Measurements from ENCODE around the gene PLPP3.

DNA sequence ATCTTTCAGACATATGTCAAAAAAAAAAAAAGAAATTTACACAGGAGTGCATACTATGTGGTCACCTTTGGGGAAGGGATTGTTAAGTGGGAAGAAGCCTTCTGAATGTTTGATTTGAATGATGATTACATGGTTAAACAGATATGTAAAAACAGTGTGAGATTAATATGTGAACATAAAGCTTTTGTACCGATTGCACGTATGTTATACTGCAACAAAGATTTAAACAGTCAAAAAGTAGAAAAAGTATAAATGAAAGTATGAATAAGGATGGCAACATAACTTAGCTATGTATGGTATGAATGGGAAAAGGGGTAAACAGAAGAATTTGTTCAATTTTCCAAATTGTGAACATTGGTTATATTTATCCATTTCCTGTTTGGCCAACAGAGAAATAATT, 10.0 kb upstream of the PLPP3 start:
- no peak for TF ChIP-seq SAP30 (IDR thresholded peaks at IDR 0.05; ENCODE audit: insufficient read depth, insufficient replicate concordance, low read length)
- TF ChIP-seq, protein P1, sequence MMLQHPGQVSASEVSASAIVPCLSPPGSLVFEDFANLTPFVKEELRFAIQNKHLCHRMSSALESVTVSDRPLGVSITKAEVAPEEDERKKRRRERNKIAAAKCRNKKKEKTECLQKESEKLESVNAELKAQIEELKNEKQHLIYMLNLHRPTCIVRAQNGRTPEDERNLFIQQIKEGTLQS (IDR thresholded peaks at IDR 0.05; ENCODE audit: insufficient read depth, low read depth, low read length) = no peak
- TF ChIP-seq EP300 (IDR thresholded peaks at IDR 0.05; ENCODE audit: borderline replicate concordance in 1 of 2, low read depth in 2 of 2, low read length in 2 of 2) = no peak
- TF ChIP-seq POLR2A (IDR thresholded peaks at IDR 0.05; ENCODE audit: control extremely low read depth in 1 of 2, low read depth in 2 of 2, low read length in 2 of 2) = no peak
- TF ChIP-seq CREB1 (IDR thresholded peaks at IDR 0.05) = no peak
- TF ChIP-seq, protein P2, sequence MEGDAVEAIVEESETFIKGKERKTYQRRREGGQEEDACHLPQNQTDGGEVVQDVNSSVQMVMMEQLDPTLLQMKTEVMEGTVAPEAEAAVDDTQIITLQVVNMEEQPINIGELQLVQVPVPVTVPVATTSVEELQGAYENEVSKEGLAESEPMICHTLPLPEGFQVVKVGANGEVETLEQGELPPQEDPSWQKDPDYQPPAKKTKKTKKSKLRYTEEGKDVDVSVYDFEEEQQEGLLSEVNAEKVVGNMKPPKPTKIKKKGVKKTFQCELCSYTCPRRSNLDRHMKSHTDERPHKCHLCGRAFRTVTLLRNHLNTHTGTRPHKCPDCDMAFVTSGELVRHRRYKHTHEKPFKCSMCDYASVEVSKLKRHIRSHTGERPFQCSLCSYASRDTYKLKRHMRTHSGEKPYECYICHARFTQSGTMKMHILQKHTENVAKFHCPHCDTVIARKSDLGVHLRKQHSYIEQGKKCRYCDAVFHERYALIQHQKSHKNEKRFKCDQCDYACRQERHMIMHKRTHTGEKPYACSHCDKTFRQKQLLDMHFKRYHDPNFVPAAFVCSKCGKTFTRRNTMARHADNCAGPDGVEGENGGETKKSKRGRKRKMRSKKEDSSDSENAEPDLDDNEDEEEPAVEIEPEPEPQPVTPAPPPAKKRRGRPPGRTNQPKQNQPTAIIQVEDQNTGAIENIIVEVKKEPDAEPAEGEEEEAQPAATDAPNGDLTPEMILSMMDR (IDR thresholded peaks at IDR 0.05; ENCODE audit: control extremely low read depth in 1 of 3, insufficient read depth in 1 of 3, low read depth in 1 of 3, low read length in 3 of 3) = no peak
- no peak for TF ChIP-seq RAD21 (IDR thresholded peaks at IDR 0.05 in 1 of 2, conservative IDR thresholded peaks at IDR 0.05 in 1 of 2; ENCODE audit: low read depth in 2 of 2, low read length in 2 of 2)
- no peak for TF ChIP-seq CHD2 (IDR thresholded peaks at IDR 0.05; ENCODE audit: low read length)
- no peak for TF ChIP-seq JUN (IDR thresholded peaks at IDR 0.05; ENCODE audit: low read depth, low read length)

Data from H1 (cell line).